GM23248 (cell line): ENCODE data around the gene GCK.

Experiments used
- EZH2 ChIP-seq: fragments of 200-600 bp; sonication (generic); IDR thresholded peaks from 2 replicates; pipeline ENCODE4 v1.6.1; 2018; ENCODE audit warnings: antibody characterized with exemption, mild to moderate bottlenecking; ENCODE audit not compliant: insufficient read depth, poor library complexity, severe bottlenecking
- EZH2phosphoT487 ChIP-seq: fragments of 200-600 bp; sonication (generic); IDR thresholded peaks from 2 replicates; pipeline ENCODE4 v1.6.1; 2018; ENCODE audit warnings: antibody characterized with exemption, moderate library complexity, mild to moderate bottlenecking, low read depth; ENCODE audit not compliant: insufficient read depth

GRCh38 chr7:44141221-44141850, 47.9 kb downstream of the GCK start, which contains the start of gene MYL7:
- no peak for TF ChIP-seq EZH2
- TF ChIP-seq EZH2phosphoT487, result no peak
